Epithelial cell of proximal tubule (primary cell): ENCODE measurements around the gene ACTL6A. TPM values are rescaled to one million over a fixed set of nuclear protein-coding genes. Genes with fewer than 3 reads are reported as not detected.

Experiments
- DNase-seq: peaks from one replicate; pipeline ENCODE4 v3.0.0-alpha.2; 2011; ENCODE audit warnings: low read depth
- H3K4me3 ChIP-seq: 2 replicates; pipeline ENCODE4 v1.5.1; 2011; ENCODE audit warnings: low read depth, mild to moderate bottlenecking, low read length
- total RNA-seq: library from RNA; depleted of rRNA; stranded (reverse); fragments of >200 nt; gene quantifications from 2 replicates; pipeline ENCODE4 v1.2.3, GENCODE V29; 2015
- TF ChIP-seq, protein P1 (sequence below): conservative IDR thresholded peaks from 2 replicates; pipeline ENCODE4 v1.5.1; 2012; ENCODE audit warnings: low read depth, mild to moderate bottlenecking, low read length

ACTL6A gene
- total RNA-seq, 1 donor from 2014 or later = 134 TPM

DNA sequence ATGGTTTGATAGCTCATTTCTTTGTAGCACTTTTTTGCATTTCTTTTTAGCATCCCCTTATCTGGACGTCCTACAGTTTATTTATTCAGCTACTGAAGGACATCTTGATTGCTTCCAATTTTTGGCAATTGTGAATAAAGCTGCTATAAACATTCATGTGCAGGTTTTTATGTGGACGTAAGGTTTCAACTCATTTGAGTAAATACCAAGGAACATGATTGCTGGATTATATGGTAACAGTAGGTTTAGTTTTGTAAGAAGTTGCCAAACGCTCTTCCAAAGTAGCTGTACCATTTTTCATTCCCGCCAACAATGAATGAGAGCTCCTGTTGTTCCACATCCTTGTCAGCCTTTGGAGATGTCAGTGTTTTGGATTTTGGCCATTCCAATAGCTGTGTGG lies 29.5 kb upstream of the ACTL6A start:
- H3K4me3 ChIP-seq = no peak overlapping the region
- TF ChIP-seq, protein P1, sequence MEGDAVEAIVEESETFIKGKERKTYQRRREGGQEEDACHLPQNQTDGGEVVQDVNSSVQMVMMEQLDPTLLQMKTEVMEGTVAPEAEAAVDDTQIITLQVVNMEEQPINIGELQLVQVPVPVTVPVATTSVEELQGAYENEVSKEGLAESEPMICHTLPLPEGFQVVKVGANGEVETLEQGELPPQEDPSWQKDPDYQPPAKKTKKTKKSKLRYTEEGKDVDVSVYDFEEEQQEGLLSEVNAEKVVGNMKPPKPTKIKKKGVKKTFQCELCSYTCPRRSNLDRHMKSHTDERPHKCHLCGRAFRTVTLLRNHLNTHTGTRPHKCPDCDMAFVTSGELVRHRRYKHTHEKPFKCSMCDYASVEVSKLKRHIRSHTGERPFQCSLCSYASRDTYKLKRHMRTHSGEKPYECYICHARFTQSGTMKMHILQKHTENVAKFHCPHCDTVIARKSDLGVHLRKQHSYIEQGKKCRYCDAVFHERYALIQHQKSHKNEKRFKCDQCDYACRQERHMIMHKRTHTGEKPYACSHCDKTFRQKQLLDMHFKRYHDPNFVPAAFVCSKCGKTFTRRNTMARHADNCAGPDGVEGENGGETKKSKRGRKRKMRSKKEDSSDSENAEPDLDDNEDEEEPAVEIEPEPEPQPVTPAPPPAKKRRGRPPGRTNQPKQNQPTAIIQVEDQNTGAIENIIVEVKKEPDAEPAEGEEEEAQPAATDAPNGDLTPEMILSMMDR = no peak
- DNase-seq = no peak

GRCh38 chr3:179536256-179536655 lies 26.5 kb upstream of the ACTL6A start:
- TF ChIP-seq, protein P1 = no peak
- DNase-seq = no peak
- H3K4me3 ChIP-seq = no peak overlapping the region

DNA sequence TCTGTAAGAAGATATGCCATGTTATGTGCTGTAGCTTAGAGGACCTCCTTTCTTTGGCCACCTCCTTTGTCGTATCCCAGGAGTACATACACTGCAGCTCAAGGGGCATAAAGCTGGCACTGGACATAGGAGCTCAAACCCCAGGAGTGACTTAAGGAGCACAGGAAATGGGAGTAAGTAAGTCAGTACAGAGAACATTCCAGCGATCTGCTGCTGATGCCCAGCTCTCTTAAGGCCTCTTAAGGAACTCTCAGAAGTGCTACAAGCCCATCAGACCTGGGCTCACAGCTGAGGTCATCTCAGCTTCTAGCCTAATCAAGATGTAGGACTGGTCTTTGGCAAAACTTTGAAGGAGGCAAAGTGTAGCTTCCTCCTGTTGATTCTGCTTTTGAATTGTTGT lies 21.6 kb upstream of the ACTL6A start:
- H3K4me3 ChIP-seq = no peak overlapping the region
- no peak for DNase-seq
- TF ChIP-seq, protein P1 = no peak

- TF ChIP-seq, protein P1 = no peak
- no peak overlapping the region for H3K4me3 ChIP-seq
- DNase-seq = no peak
These were observed 21.1 kb upstream of the ACTL6A start for GRCh38 chr3:179541596-179541995.

DNA sequence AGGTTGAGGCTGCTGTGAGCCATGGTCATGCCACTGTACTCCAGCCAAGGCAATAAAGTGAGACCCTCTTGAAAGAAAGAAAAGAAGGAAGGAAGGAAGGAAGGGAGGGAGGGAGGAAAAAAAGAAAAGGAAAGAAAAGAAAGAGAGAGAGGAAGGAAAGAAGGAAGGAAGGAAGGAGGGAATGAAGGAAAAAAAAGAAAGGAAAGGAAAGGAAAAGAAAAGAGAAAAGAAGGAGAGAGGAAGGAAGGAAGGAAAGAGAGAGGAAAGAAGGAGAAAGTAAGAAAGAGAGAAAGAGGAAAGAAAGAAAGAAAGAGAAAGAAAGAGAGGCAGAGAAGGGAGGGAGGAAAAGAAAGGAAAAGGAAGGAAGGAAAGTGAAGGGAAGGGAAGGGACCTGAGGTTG lies 20.4 kb upstream of the ACTL6A start:
- no peak overlapping the region for H3K4me3 ChIP-seq
- TF ChIP-seq, protein P1 = no peak
- DNase-seq = no peak

DNA sequence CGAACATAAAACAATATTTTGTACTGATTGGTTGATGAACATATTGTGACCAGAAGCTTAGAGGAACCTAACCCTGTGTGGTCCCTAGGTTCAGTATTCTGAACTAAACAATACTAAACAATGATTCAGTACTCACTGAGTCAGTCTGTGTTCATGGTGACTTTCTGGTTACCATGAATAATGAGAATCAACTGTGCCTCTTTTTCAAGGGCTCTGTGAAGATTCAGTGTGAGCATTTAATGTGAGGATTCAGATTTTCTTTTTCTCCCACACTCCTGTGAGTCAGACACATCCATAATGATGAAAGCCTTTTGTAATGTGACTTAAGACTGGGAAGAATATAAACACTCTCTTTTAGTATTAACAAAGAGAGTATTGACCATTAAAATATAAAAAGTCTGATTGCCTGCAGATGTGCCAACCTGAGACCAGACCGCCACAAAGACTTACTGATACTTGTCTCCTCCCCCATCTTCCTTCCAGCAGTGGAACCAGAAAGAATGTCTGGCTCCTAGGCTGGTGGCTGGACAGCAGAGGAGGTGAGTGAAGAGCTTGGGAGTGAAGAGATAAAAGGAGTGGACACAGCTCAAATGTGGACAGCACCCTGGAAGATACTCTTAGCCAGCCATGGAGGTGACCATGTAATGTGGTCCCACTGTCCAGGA lies 17.6 kb upstream of the ACTL6A start:
- no peak for DNase-seq

DNA sequence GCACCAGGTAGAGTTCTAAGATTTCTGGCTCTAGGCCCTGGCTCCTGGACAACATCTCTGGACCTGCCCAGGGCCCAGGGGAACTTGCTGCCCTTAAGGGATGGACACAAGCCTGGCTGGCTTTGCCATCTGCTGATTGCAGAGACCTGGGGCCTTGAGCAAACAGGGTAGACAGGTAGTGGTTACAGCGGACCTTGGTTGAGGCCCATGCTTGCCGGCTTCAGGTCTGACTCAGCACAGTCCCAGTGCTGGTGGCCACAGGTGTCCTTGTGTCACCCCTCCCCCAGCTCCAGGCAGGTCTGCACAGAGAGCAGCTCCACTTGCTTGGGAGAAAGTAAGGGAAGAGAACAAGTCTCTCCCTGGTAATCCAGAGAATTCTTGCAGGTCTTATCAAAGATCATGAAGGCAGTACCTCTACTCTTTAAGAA lies 15.9 kb upstream of the ACTL6A start:
- H3K4me3 ChIP-seq = no peak overlapping the region
- DNase-seq = no peak
- TF ChIP-seq, protein P1 = no peak

More for the DNA sequence above, 17.6 kb upstream of the ACTL6A start:
- H3K4me3 ChIP-seq = no peak overlapping the region
- TF ChIP-seq, protein P1 = no peak
